ENCODE measurements around the gene SIRT7. TPM values are rescaled to one million over a fixed set of nuclear protein-coding genes. Genes with fewer than 3 reads are reported as not detected.

SIRT7 gene, protein sequence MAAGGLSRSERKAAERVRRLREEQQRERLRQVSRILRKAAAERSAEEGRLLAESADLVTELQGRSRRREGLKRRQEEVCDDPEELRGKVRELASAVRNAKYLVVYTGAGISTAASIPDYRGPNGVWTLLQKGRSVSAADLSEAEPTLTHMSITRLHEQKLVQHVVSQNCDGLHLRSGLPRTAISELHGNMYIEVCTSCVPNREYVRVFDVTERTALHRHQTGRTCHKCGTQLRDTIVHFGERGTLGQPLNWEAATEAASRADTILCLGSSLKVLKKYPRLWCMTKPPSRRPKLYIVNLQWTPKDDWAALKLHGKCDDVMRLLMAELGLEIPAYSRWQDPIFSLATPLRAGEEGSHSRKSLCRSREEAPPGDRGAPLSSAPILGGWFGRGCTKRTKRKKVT
- total RNA-seq = 15.0 and 22.1 TPM in 2 replicates

DNA sequence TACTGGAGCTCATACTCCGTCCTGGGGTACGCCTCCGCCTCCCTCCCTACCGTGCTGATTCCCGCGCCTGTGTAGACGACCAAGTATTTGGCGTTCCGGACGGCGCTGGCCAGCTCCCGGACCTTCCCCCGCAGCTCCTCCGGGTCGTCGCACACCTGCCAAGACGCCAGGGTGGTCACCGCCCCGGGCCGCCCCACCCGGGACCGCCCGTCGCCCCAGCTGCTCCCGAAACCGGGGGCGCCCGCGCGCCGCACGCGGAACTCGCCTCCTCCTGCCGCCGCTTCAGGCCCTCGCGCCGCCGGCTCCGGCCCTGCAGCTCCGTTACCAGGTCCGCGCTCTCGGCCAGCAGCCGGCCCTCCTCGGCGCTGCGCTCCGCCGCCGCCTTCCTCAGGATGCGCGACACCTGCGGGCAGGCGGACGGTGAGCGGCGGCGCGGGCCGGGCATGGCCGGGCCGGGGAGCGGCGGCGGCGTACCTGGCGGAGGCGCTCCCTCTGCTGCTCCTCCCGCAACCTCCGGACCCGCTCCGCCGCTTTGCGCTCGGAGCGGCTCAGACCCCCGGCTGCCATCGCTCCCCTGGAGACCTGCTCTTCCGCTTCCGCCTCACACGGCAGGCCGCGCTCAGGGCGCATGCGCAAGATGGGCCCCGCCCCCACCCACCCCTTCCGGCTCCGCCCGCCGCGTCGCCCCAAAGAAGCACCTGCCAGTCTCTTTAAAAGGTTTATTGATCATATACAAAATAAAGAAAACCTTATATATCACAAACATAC is at the start of gene SIRT7:
Gene SIRT7, minus strand, starts transcription at position 612 of the 768 bp plus-strand sequence. Its CDS starts 45 bp downstream, at position 567.
- peak within 1 kb of the TSS; percentile 83 for H3K4me3 ChIP-seq (ENCODE audit: insufficient read depth, low read length)
- H2AFZ ChIP-seq (ENCODE audit: low read length) = no peak within 1 kb of the TSS
- H3K36me3 ChIP-seq (ENCODE audit: insufficient read depth, low read length) = peaks cover 69% of the 10 kb centered on the region

DNA sequence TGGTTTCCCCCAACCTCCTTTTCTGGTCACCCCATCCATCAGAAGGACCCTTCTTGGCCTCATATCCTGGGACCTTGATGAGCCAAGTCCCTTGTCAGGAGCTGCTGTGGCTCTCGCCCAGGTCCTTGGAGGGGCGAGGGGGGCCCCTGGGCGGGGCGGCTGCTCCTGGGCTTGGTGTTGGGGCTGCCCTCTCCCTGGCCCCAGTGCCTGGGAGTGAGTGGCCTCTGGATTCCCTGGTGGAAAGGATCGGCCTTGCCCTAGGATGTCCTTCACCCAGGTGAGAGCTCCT is 49.2 kb upstream of the SIRT7 start:
- no peak overlapping the region for H3K27ac ChIP-seq (ENCODE audit: low read depth, low read length)
- H2AFZ ChIP-seq (ENCODE audit: low read length) = no peak overlapping the region
- H3K27me3 ChIP-seq (ENCODE audit: insufficient read depth, low read length) = peaks cover 13% of the 10 kb centered on the region
- TF ChIP-seq, protein P1, sequence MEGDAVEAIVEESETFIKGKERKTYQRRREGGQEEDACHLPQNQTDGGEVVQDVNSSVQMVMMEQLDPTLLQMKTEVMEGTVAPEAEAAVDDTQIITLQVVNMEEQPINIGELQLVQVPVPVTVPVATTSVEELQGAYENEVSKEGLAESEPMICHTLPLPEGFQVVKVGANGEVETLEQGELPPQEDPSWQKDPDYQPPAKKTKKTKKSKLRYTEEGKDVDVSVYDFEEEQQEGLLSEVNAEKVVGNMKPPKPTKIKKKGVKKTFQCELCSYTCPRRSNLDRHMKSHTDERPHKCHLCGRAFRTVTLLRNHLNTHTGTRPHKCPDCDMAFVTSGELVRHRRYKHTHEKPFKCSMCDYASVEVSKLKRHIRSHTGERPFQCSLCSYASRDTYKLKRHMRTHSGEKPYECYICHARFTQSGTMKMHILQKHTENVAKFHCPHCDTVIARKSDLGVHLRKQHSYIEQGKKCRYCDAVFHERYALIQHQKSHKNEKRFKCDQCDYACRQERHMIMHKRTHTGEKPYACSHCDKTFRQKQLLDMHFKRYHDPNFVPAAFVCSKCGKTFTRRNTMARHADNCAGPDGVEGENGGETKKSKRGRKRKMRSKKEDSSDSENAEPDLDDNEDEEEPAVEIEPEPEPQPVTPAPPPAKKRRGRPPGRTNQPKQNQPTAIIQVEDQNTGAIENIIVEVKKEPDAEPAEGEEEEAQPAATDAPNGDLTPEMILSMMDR (IDR thresholded peaks at IDR 0.05; ENCODE audit: extremely low read depth, low read depth, low read length) = no peak
- no peaks in the 10 kb centered on the region for H3K9me3 ChIP-seq (ENCODE audit: low read depth, low read length)
- H3K4me3 ChIP-seq (ENCODE audit: insufficient read depth, low read length) = no peak overlapping the region
- no peak overlapping the region for H3K4me2 ChIP-seq (ENCODE audit: insufficient read depth, low read length)
- H3K79me2 ChIP-seq (ENCODE audit: insufficient read depth, low read length) = no peaks in the 10 kb centered on the region
- DNase-seq (ENCODE audit: insufficient read length, low spot score, missing footprints) = no peak
- no peaks in the 10 kb centered on the region for H3K36me3 ChIP-seq (ENCODE audit: insufficient read depth, low read length)
- H4K20me1 ChIP-seq (ENCODE audit: insufficient read depth, low read length) = no peaks in the 10 kb centered on the region
- peaks cover 6% of the 10 kb centered on the region for H3K4me1 ChIP-seq (ENCODE audit: insufficient read depth, low read length)

More for the DNA sequence above, at the start of gene SIRT7:
- TF ChIP-seq, protein P1 (IDR thresholded peaks at IDR 0.05; ENCODE audit: extremely low read depth, low read depth, low read length) = no peak
- Histone ChIP-seq H3K9me3 (ENCODE audit: low read depth, low read length) (no peaks in the 10 kb centered on the region), H4K20me1 (ENCODE audit: insufficient read depth, low read length) (peaks cover 64% of the 10 kb centered on the region), H3K79me2 (ENCODE audit: insufficient read depth, low read length) (peaks cover 80% of the 10 kb centered on the region), H3K4me2 (ENCODE audit: insufficient read depth, low read length) (peak within 1 kb of the TSS; percentile 99), H3K4me1 (ENCODE audit: insufficient read depth, low read length) (peaks cover 18% of the 10 kb centered on the region), H3K27me3 (ENCODE audit: insufficient read depth, low read length) (no peaks in the 10 kb centered on the region), H3K27ac (ENCODE audit: low read depth, low read length) (peak within 1 kb of the TSS; percentile 64)
- peak; percentile 100 for DNase-seq (ENCODE audit: insufficient read length, low spot score, missing footprints)

DNA sequence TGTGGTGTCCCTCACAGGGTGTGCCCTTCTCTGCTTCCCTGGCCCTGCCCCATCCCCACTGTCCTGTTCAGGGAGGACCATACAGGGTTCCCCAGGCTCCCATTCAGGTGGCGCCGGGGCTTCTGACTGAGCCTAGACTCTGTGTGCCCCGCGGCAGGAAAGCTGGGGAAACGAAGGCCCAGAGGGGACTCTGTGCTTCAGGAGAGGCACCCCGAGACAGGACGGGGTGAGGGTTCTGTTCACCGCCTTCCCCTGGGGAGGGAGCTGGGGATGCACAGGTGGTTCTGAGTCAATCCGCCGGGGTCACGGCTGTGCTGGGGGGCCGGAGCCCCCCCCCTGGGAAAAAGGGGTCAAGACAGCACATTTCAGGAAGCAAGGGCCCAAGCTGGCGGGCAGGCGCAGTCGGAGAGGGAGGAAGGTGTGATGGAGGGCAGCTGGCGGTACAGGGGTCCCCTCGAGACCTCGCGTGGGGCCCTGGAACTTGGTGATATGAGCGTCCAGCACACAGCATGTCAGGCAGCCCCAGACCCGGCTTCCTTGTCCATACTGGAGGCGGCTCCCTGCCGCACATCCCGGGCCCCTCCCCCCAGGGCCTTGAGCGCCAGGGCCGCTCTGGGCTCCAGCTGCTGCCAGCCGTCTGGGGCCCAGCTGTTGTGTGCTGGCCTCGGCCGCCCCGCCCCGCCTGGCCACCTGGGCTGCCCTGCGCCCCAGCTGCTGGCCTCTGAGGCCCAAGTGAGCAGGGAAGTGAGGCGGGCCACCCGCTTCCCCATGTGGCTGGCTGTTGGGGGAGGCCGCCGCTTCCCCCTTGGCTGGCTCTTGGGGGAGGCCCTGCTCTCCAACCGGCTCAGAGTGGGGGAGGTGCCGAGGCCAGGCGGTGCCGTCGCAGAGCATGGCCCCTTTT is 48.6 kb upstream of the SIRT7 start:
- Histone ChIP-seq H3K27ac (ENCODE audit: low read depth, low read length) (no peak overlapping the region), H3K4me3 (ENCODE audit: insufficient read depth, low read length) (no peak overlapping the region), H2AFZ (ENCODE audit: low read length) (no peak overlapping the region), H3K27me3 (ENCODE audit: insufficient read depth, low read length) (peaks cover 19% of the 10 kb centered on the region), H3K79me2 (ENCODE audit: insufficient read depth, low read length) (no peaks in the 10 kb centered on the region), H3K4me1 (ENCODE audit: insufficient read depth, low read length) (peaks cover 6% of the 10 kb centered on the region), H3K36me3 (ENCODE audit: insufficient read depth, low read length) (no peaks in the 10 kb centered on the region), H4K20me1 (ENCODE audit: insufficient read depth, low read length) (no peaks in the 10 kb centered on the region), H3K9me3 (ENCODE audit: low read depth, low read length) (no peaks in the 10 kb centered on the region), H3K4me2 (ENCODE audit: insufficient read depth, low read length) (no peak overlapping the region)
- TF ChIP-seq, protein P1 (IDR thresholded peaks at IDR 0.05; ENCODE audit: extremely low read depth, low read depth, low read length) = no peak
- peak; percentile 87 for DNase-seq (ENCODE audit: insufficient read length, low spot score, missing footprints)
